ENCODE measurements around the gene ACAN.

DNA sequence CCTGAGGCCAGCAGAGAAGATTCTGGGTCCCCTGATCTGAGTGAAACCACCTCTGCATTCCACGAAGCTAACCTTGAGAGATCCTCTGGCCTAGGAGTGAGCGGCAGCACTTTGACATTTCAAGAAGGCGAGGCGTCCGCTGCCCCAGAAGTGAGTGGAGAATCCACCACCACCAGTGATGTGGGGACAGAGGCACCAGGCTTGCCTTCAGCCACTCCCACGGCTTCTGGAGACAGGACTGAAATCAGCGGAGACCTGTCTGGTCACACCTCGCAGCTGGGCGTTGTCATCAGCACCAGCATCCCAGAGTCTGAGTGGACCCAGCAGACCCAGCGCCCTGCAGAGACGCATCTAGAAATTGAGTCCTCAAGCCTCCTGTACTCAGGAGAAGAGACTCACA, 55.7 kb downstream of the ACAN start:
- TF ChIP-seq, protein P1, sequence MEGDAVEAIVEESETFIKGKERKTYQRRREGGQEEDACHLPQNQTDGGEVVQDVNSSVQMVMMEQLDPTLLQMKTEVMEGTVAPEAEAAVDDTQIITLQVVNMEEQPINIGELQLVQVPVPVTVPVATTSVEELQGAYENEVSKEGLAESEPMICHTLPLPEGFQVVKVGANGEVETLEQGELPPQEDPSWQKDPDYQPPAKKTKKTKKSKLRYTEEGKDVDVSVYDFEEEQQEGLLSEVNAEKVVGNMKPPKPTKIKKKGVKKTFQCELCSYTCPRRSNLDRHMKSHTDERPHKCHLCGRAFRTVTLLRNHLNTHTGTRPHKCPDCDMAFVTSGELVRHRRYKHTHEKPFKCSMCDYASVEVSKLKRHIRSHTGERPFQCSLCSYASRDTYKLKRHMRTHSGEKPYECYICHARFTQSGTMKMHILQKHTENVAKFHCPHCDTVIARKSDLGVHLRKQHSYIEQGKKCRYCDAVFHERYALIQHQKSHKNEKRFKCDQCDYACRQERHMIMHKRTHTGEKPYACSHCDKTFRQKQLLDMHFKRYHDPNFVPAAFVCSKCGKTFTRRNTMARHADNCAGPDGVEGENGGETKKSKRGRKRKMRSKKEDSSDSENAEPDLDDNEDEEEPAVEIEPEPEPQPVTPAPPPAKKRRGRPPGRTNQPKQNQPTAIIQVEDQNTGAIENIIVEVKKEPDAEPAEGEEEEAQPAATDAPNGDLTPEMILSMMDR (IDR thresholded peaks at IDR 0.05), result no peak
- TF ChIP-seq POLR2A (IDR thresholded peaks at IDR 0.05), result no peak

Measured in uterus (tissue), 2 donors.